ENCODE data around the gene PLEKHB2.
A peak's percentile ranks its signal among the peaks of the same experiment; 100 is the strongest.

PLEKHB2 gene

DNA sequence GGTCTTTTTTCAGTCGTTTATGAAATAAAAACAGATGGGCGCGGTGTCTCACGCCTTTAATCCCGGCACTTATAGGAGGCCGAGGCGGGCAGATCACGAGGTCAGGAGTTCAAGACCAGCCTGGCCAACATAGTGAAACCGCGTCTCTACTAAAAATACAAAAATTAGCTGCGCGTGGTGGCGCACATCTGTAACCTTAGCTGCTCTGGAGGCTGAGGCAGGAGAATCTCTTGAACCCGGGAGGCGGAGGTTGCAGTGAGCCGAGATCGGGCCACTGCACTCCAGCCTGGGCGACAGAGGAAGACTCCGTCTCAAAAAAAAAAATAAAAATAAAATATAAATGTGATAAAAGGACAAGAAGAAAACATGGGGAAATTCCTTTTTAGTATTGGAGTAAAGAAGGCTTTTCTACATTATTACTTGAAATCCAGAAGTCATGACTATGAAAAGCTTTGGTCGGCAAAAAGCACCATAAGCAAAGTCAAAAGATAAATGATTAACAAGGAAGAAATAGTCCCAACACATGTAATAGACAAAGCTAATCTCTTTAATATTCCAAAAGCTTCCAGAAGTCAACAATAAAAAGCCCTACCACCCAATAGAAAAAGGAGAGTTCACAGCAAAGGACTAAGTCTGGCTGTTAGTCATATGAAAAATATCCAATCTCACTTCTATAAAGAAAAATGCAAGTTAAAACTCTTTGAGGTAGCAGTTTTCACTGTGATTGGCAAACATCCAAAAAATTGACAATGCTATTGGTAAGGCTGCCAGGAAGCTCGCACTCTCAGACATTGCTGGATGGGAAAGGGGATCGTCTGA is 10.5 kb upstream of the PLEKHB2 start:
- DNase-seq = no peak

DNA sequence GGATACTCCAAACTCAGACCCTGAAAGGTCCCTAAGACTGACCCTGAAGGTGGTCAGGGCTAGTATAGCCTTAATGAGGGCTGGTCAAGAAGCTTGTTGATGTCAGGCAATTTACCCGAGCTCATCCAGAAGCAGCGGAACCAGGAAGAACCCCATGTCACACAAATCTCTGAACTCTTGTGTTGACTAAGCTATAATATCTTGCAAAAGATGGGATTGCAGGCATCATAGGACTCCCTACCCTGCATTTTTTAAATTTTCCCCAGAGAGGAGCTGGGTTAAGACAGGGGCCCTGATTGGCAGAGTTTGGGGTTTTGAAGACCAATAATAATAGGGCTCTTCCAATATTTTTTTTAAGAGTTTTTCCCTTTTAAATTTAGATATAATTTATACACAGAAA is 2.0 kb upstream of the PLEKHB2 start:
- no peak for DNase-seq

DNA sequence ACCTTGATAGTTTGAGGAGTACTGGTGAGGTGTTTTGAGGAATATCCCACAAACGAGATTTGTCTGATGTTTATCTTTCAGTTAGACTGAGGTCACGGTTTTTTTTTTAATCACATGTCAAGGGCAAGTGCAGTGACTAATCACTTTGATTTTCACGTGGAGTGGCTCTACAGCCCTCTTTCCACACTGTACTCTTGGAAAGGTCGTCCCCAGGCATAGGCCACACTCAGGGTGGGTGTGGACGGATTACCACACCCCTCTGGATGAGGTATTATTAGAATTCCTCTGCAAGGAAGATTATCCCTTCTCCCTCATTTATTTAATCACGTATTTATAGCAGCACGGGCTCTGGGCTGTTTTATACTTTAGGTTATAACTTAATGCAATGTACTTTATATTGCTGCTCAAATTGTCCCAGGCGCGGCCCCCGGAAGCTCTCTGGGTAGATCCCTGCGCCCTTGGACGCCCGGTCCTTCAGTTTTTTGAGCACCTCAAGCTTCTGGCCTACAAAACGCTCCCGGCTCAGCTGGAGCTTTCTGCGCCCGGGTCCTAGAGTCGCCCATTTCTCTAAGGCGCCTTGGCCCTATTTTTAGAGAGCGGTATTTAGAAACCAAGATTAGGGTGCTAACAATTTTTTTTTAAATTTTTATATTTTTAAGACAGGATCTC is 515 bp upstream of the PLEKHB2 start:
- peak; percentile 63 to 83 for DNase-seq

DNA sequence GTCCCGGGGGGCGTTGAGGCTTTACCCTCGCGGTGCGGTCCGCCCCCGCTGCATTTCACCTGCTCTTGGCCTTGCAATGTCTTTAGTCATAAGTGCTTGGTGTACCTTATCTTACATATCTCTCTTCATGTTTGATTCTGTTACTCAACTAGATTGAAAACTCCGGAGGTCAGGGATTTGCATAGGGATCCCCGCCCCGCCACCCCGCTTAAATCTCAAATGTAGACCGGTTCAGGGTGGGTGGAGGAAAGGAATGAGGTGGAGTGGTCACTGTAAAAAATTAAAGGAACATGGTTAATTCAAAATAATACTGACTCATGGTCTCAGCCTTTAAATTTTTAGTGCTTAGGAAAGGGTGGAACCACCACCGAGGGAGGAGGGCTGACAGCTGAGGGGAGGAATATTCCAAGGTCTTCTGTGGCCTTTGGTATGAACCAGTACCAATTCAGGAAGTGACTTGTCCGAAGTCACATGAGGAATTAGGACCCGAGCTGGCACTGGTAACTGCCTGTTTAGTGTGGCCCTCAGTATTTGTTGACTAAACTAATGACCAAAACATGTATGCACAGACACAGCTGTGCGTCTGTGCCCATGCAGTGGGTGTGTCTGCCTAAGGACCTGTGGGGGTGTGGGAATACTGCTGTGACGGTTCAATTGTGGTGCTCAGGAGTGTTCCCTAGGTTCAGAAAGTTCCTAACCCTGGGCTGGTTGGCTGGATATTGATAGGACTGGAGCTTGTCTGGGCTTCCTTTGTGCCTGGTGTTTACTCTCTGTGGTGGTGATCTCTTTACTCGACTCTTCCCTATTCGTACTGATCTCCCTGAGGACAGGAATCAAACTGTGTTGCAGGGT is 1.0 kb downstream of the PLEKHB2 start:
- DNase-seq = peak; percentile 30 to 61

DNA sequence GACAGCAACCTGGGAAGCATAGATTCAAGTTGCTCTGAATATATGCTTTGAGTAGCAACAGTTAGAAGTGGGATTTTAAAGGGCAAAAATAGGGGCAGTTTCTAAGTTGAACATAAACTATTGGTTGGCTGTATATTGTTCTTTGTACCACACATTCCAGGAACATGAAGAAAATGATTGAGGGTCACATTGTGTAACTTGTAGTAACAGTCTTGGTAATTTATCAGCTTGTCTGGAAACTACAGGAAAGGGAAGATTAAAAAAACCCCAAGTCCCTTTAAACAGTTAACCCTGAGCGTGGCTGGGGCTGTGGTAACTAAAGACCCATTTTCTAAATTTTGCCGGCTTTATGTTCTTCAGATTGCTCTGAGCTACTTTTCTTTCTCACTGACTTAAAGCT is 7.4 kb downstream of the PLEKHB2 start:
- DNase-seq = no peak

DNA sequence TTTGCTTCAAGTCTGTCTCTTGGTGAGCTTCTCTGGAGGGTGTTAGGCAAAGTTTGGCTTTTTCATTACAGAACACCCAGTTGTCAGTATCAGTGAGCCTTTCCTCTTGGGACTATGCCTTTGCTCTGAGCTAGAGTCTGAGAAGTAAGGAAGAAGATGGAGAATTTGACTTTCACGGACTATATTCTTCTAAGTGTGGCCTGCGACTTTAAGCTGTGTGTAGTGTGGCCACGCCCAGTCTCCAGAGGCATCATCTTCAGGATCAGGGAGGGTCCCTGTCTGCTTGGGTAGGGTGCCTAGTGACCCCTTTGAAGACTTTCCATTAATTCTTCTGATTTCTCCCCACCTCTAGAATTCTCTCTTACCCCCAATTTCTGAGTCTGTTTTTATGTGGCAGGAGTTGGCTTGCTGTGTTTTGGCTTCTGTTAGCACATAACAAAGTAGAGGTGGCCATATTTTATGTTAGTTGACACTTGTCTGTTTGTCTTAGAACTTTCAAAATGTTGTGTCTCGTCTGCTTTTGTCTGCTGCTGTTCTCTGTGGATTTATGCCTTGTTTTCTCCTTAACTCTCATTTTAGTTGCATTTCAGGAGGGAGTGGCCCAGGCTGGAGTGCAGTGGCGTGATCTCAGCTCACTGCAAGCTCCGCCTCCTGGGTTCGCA is 8.6 kb downstream of the PLEKHB2 start:
- no peak for DNase-seq

DNA sequence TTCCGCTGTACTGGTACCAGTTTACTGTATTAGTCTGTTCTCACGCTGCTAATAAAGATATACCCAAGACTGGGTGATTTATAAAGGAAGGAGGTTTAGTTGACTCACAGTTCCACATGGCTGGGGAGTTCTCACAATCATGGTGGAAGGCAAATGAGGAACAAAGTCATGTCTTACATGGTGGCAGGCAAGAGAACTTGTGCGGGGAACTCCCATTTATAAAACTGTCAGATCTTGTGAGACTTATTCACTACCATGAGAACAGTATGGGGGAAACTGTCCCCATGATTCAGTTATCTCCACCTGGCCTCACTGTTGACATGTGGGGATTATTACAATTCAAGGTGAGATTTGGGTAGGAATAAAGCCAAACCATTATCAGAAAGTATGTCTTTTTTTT is 9.8 kb downstream of the PLEKHB2 start:
- DNase-seq = peak in 1 of 2 donors; percentile 22

DNA sequence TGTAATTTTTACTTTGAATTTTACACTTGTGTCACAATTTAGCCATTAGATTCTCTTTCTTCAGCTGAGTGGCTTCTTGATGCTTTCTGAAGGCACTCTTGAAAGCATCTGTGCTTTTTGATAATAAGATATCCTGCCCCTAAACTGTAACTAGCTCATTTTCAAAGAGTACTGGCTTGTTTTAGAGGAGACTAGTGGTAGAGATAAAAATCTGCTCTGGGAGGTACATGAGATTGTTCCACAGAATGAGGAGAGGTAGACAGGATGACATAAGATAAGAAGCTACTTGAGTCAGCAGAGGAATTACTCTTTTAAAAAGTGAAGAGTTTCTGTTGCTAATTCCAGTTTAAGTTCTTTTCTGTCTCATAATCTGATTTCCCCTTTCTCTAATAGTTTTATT is 10.6 kb downstream of the PLEKHB2 start:
- peak in 1 of 2 donors; percentile 30 for DNase-seq

DNA sequence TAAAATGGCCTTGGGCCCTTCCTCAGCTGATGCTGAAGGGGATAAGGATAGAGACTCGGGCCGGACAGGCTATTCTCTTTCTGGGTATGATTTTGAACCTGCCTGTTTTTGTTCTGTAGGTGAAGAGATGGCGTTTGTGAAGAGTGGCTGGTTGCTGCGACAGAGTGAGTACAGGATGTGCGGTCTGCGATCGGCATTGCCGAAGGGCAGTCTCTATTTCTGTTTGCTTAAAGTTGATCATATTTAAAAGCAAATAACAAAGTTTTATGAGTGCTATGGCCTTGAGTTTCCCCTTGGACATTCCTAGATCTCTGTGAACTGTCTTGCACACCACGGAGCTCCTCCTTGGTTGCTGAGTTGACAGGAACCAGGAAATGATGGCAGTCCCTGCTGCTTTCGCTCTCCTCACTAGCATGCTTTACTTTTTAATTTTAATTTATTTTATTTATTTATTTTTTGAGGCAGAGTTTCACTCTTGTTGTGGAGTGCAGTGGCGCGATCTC is 15.7 kb downstream of the PLEKHB2 start:
- DNase-seq = no peak

DNA sequence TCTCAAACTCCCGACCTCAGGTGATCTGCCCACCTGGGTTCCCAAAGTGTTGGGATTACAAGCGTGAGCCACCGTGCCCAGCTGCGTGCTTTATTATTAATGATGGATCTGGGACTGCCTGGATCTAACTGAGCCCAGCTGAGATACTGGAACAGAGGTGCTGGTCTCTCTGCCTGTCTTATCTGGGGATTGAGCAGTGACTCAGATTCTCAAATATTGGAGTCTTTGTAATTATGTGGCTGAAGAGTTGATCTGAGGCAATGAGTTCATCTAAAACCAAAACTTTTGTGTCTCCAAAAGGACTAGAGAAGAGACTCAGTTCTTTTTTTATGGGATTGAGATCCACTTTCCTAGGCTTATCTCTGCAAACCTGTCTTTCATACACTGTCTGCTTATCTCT is 16.3 kb downstream of the PLEKHB2 start:
- no peak for DNase-seq

DNA sequence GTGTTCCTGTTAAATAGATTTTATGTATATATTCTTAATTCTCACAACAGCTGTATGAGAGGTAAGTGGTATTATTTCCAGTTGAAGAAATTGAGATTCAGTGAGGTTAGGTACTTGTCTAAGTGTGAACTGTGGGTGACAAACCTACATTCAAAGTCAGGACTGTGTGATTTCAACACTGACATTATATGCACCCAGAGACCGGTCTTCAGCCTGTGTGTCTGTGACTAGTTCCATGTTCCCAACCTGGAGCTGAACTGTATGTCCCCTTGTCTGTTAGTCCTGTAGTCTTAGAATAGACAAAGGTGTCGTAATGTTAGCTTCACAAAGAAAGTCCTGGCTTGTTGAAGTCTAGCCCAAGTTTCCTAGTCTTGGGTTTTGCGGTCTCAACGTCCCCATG is 17.4 kb downstream of the PLEKHB2 start:
- DNase-seq = no peak

DNA sequence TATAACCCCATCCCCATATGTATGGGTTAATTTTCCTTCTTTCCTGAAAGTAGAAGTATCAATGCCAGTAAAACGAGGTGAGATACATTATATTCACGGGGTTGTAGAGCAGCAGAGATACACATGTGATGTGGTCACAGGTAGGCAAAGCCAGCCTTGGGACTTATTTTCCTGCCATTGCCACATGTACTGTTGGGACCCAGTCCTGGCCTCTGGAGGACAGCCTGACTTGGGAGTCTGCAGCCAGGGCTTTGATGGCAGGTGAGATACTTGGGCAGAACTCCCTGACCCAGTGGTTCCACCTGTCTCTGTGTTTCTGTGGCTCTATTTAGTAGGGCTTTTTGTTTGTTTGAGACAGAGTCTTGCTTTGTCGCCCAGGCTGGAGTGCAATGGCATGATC is 18.1 kb downstream of the PLEKHB2 start:
- DNase-seq = no peak

DNA sequence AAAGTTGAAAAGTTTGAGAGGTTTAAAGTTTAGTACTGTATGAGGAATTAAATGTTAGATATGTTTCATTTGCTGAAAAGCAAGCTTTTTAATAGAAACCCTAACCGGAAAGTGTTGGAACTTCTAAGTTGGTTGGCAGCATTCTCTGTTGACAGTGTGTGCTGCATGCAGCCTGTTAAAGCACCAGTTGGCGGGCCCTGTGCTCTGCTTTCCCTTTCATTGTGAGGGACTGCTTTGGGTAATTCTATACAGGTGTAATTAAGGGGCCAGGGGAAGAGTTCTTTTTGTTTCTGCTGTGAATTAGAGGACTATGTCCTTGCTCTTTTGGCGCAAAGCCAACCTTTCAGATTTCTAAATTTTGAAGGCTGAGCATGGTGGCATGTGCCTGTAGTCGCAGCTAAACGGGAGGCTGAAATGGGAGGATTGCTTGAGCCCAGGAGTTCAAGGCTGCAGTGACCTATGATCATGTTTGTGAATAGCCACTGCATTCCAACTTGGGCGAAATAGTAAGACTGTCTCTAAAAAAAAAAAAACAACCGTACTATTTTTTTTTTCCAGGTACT is 20.1 kb downstream of the PLEKHB2 start:
- DNase-seq = no peak

DNA sequence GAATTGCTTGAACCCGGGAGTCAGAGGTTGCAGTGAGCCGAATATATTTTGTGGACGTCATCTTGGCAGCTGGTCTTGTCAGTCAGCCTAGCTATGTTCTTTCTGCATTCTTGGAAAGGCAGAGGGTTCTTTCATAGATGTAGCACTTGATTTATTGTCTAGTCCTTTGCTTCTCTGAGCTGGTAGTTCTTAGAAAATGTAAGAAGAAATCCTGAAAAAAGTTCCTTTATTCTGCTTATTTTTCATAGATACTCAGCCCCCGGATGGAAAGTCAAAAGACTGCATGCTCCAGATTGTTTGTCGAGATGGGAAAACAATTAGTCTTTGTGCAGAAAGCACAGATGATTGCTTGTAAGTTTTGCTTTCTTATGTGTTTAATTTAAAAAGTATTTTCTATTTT is 21.3 kb downstream of the PLEKHB2 start:
- no peak for DNase-seq

DNA sequence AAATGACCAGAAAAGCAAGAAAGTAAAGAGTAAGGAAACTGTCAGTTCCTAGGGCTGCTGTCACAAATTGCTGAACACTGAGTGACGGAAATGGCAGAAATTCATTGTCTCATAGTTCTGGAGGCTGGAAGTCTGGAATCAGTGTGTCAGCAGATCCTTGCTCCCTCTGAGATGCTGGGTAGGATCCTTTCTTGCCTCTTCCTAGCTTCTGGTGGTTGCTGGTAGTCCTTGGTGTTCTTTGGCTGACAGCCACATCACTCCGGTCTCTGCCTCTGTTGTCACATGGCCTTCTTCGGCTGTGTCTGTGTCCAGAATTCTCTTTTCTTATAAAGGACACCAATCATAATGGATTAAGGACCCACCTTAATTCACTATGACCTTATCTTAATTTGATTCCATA is 21.9 kb downstream of the PLEKHB2 start:
- no peak for DNase-seq

DNA sequence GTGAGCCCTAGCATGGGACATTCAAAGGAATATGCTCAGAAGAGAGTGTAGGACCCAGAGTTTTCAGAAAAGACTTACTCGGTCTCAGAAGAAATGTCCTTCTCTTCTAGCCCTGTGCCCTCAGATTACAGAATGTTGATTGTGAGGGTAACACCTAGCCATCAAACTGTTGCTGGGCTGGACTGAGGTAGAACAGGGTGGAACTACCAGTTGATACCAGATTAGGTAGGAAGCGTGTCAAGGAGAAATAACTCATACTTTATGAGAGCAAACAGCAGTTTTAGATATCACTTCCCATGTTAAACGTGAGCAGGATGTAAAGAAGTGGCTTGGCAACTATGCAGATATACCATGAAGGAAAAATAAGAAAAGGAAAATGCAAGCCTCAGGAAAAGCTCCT is 22.8 kb downstream of the PLEKHB2 start:
- DNase-seq = no peak

DNA sequence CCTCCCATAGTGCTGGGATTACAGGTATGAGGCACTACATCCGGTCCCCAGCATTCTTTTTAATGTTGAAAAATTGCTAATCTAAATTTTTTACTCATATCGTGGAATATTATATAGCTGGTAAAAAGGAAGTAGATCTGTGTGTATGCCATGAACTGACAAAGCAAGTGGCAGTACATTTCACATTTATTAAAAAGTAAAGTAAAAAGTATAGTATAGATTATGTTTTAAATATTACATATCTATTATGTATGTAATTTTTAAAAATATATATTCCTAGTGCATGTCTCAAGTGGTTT is 25.1 kb downstream of the PLEKHB2 start:
- DNase-seq = no peak

DNA sequence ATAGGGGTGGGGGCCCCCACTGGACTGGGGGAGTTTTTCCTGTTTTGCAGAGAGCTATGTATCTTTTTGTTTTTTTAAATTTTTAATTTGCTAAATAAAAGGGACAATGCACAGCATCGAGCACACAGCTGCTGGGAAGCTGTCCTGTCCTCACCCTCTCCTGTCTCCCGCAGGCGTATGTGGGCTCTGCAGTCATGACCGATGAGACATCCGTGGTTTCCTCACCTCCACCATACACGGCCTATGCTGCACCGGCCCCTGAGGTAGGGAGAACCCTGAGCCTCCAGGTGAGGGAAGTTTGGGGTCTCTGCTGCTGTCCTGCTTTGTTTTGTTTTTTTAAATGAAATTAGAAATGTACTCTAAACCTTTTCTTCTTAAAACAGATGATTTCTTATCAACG is 27.6 kb downstream of the PLEKHB2 start:
- DNase-seq = no peak

DNA sequence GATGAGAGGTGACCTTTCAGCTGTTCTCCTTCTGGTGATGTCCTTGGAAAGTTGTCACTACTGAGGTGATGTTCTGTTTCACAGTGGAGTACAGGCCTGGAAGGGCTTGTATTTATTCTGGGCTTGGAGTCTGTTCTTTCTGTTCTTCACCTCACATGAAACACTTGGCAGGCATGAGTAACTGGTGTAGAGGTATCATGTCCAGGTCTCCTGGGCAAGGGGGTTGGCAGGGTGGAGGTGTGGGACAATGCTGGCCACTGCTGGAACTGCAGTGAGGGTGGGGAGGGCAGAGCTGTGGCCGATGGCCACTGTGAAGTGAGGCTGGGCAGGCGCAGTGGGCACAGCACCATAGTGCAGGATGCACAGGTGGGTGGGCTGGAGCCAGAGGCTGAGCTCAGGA is 35.4 kb downstream of the PLEKHB2 start:
- DNase-seq = no peak

DNA sequence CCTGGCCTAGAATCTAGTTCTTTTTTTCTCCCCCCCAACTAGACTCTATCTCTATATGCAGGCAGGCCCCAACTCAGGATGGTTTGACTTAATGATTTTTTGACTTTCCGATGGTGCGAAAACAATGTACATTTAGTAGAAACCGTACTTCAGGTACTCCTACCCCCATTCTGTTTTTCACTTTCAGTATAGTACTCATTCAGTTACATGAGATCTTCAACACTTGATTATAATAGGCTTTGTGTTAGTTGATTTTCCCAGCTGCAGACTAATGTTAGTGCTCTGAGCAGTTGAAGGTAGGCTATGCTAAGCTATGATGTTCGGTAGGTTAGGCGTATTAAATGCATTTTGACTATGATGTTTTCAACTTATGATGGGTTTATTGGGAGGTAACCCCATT is 37.7 kb downstream of the PLEKHB2 start:
- DNase-seq = no peak

DNA sequence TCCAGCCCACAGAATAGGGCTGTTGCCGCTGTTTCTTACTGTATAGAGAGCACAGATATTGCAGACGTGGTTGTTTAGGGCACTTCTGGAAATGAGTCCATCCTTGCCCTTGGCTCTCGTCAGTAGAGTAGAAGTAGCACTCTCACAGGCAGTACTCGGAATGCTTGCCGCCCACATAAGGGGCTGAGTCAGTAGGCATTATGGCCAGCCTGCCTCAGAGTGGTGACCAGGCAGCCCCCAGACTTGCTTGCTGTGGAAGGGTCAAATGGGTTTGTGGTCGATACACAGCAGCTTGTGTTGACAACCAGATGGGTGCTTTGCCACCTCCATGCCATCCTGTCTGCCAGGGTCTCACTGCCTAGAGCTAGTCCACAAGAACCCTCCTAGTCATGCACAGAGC is 38.7 kb downstream of the PLEKHB2 start:
- DNase-seq = no peak

DNA sequence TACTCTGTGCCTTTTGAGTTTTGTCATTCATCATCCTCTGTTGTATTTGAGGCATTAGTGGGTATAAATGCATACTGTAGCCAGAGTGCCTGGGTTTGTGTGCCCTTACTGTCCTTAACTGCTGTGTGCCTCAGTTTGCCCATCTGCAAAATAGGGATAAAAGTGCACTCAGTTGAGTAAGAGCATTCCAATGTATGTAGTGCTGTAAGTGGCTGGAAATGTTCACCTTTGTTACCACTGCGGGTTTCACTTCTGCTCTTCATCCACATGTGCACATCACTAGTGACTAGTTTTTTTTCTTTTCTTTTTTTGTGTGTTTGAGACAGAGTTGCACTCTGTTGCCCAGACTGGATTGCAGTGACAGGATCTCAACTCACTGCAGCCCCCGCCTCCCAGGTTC is 39.9 kb downstream of the PLEKHB2 start:
- DNase-seq = no peak

DNA sequence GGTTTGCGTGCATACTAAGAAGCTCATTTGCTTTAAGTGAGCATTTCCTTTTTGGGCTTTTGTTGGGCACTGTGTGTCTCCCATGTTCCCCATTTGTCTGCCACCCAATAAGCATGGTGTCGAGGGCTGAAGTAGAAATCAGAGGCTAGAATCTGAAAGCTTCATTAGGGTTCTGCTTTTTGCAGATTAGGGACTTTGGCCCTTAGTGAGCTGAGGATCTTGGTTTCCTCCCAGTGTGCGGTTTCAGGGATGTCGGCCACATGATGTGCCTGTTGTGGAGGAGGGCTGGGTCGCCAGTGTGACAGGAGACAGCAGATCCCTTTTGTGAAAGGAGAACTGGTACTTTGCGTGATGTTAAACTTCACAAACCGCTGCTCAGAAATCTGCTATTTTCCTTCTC is 41.1 kb downstream of the PLEKHB2 start:
- DNase-seq = no peak
